Endothelial cell of umbilical vein (primary cell): ENCODE results near the gene SCN7A. TPM values are rescaled to one million over a fixed set of nuclear protein-coding genes. Genes with fewer than 3 reads are reported as not detected.

ENCODE experiments used
- BruUV-seq: library from RNA; stranded (reverse); fragments of 400-500 nt; replicated peaks from 2 replicates; lab custom pipeline; 2021; lab: Mats Ljungman, UMichigan
- CTCF ChIA-PET: fragments of 300-600, 350-600 bp; sonication (Branson Sonifier 250); formaldehyde crosslinking; loops from one replicate; lab custom pipeline; 2021; ENCODE audit warnings: antibody characterized with exemption, inconsistent platforms; lab: Charles Lee
- POLR2A ChIA-PET: fragments of 300-600, 350-600 bp; sonication (Branson Sonifier 250); formaldehyde crosslinking; loops from one replicate; lab custom pipeline; 2021; ENCODE audit warnings: antibody characterized with exemption, inconsistent platforms; lab: Charles Lee
- DNase-seq: peaks from one replicate; pipeline ENCODE4 v3.0.0-alpha.2; 2011; ENCODE audit warnings: low read depth, low spot score
- FAIRE-seq: peaks from 2 replicates; lab custom pipeline; 2011; peaks lifted over from hg19 to GRCh38; lab: Jason Lieb, UNC
- H2AFZ ChIP-seq: 2 replicates; pipeline ENCODE4 v1.6.0; 2012; ENCODE audit warnings: low read depth, low read length, control low read depth, inconsistent platforms
- H3K27ac ChIP-seq: 2 replicates; pipeline ENCODE4 v1.5.1; 2011; ENCODE audit warnings: low read depth, mild to moderate bottlenecking, control low read depth, low read length, moderate library complexity; ENCODE audit not compliant: insufficient read depth
- H3K27me3 ChIP-seq, 2 experiments: 2 replicates each; pipeline versions ENCODE4 v1.6.0 to v1.6.1; 2011; ENCODE audit warnings: low read length in 2 of 2, mixed read lengths in 1 of 2; ENCODE audit not compliant: control insufficient read depth in 2 of 2, insufficient read depth in 2 of 2
- H3K36me3 ChIP-seq, 2 experiments: 2 replicates in 1 of 2; 3 replicates in 1 of 2; pipeline ENCODE4 v1.5.1; 2011; ENCODE audit warnings: low read length in 2 of 2, mild to moderate bottlenecking in 1 of 2, moderate library complexity in 1 of 2; ENCODE audit not compliant: control insufficient read depth in 2 of 2, insufficient read depth in 2 of 2; ENCODE audit errors: extremely low read depth in 1 of 2
- H3K4me1 ChIP-seq: 3 replicates; pipeline ENCODE4 v1.5.1; 2011; ENCODE audit warnings: mild to moderate bottlenecking, low read length; ENCODE audit not compliant: control insufficient read depth, insufficient read depth; ENCODE audit errors: extremely low read depth
- H3K4me2 ChIP-seq: 2 replicates; pipeline ENCODE4 v1.6.1; 2011; ENCODE audit warnings: low read length, control low read depth, mixed read lengths; ENCODE audit not compliant: insufficient read depth
- H3K4me3 ChIP-seq, 3 experiments: fragments of 200-600 bp in 1 of 3; sonication (generic), shearing (Covaris generic) in 1 of 3; replicated peaks in 1 of 3; 2 replicates each; pipeline ENCODE4 v1.5.1; 2011 to 2016; ENCODE audit warnings: control low read depth in 3 of 3, low read length in 3 of 3, mild to moderate bottlenecking in 2 of 3, inconsistent platforms in 1 of 3, low read depth in 1 of 3, moderate library complexity in 1 of 3; ENCODE audit not compliant: insufficient read depth in 1 of 3
- H3K79me2 ChIP-seq: 2 replicates; pipeline ENCODE4 v1.6.0; 2012; ENCODE audit warnings: low read length, inconsistent platforms; ENCODE audit not compliant: control insufficient read depth, insufficient read depth
- H3K9ac ChIP-seq: replicated peaks from 2 replicates; pipeline ENCODE3; 2011; ENCODE audit warnings: low read length, control low read depth; ENCODE audit not compliant: insufficient read depth; ENCODE audit errors: extremely low read depth
- H3K9me1 ChIP-seq: replicated peaks from 3 replicates; pipeline ENCODE4 v1.6.0; 2011; ENCODE audit warnings: mild to moderate bottlenecking, low read length; ENCODE audit not compliant: control insufficient read depth, insufficient read depth; ENCODE audit errors: extremely low read depth
- H3K9me3 ChIP-seq: replicated peaks from 2 replicates; pipeline ENCODE4 v1.5.1; 2012; ENCODE audit warnings: low read length, inconsistent platforms; ENCODE audit not compliant: control insufficient read depth, insufficient read depth
- H4K20me1 ChIP-seq: replicated peaks from 2 replicates; pipeline ENCODE3; 2011; ENCODE audit warnings: mild to moderate bottlenecking, low read length; ENCODE audit not compliant: control insufficient read depth, insufficient read depth; ENCODE audit errors: extremely low read depth
- CTCF ChIP-seq, 2 donors: IDR thresholded peaks; 1 replicate in 1 of 2; 2 replicates in 1 of 2; pipeline ENCODE4 v1.5.1; 2011; ENCODE audit warnings: low read length in 2 of 2, mild to moderate bottlenecking in 2 of 2, moderate library complexity in 2 of 2, control low read depth in 1 of 2, inconsistent platforms in 1 of 2, low read depth in 1 of 2; ENCODE audit not compliant: insufficient read depth in 1 of 2; ENCODE audit errors: extremely low read depth in 1 of 2
- EZH2 ChIP-seq: IDR thresholded peaks from 2 replicates; pipeline ENCODE4 v1.6.1; 2012; ENCODE audit warnings: borderline replicate concordance, low read depth, mild to moderate bottlenecking, moderate library complexity, low read length, inconsistent platforms; ENCODE audit not compliant: severe bottlenecking
- FOS ChIP-seq: IDR thresholded peaks from 2 replicates; pipeline ENCODE4 v1.6.1; 2011; ENCODE audit warnings: mild to moderate bottlenecking, low read length, moderate library complexity, borderline replicate concordance; ENCODE audit not compliant: insufficient read depth
- GATA2 ChIP-seq: IDR thresholded peaks from 2 replicates; pipeline ENCODE4 v1.7.0; 2011; ENCODE audit warnings: low read depth, mild to moderate bottlenecking, moderate library complexity, mixed read lengths, low read length; ENCODE audit not compliant: insufficient read length, insufficient read depth
- JUN ChIP-seq: IDR thresholded peaks from 2 replicates; pipeline ENCODE4 v1.6.1; 2011; ENCODE audit warnings: borderline replicate concordance, low read depth; ENCODE audit not compliant: insufficient read length, insufficient read depth
- MAX ChIP-seq: IDR thresholded peaks from 2 replicates; pipeline ENCODE4 v1.6.1; 2011; ENCODE audit not compliant: insufficient read depth, insufficient read length
- MYC ChIP-seq: IDR thresholded peaks from one replicate; pipeline ENCODE4 v1.6.1; 2011; ENCODE audit warnings: mild to moderate bottlenecking, low read depth, low read length
- POLR2A ChIP-seq: IDR thresholded peaks from 2 replicates; pipeline ENCODE4 v1.6.1; 2012; ENCODE audit warnings: low read depth, mild to moderate bottlenecking, control low read depth, low read length
- POLR2AphosphoS5 ChIP-seq: IDR thresholded peaks from 2 replicates; pipeline ENCODE4 v1.6.1; 2012; ENCODE audit warnings: low read depth, mild to moderate bottlenecking, control low read depth, low read length, moderate library complexity; ENCODE audit not compliant: insufficient read depth
- dilution Hi-C: fragments of 300-500 bp; cut with MboI; formaldehyde crosslinking; loops from one replicate; pipeline ENCODE4 v1.15.0; 2019; ENCODE audit warnings: low sequenced_read_pairs; ENCODE audit not compliant: extremely low pct_ligation_motif_present
- intact Hi-C: fragments of 100-400 bp; cut with micrococcal nuclease; formaldehyde crosslinking; loops from one replicate; pipeline ENCODE4 v1.10.0; 2022
- polyA plus RNA-seq, 4 experiments: library from polyadenylated mRNA; depleted of rRNA in 3 of 4; stranded (reverse) in 3 of 4; unstranded in 1 of 4; fragments of >200 nt; gene quantifications; 2 replicates each; pipeline versions ENCODE4 v1.2.1 to v1.2.3, GENCODE V29; 2011 to 2012; ENCODE audit warnings: missing spikeins in 1 of 4
- total RNA-seq: library from RNA; stranded (reverse); gene quantifications from 2 replicates; pipeline ENCODE4 v1.2.3, GENCODE V29; 2021

Gene SCN7A
- total and polyA plus RNA-seq, 2 donors (not counting 3 experiments of a cell fraction or from before 2014, with no cell fraction given) = not detected

DNA sequence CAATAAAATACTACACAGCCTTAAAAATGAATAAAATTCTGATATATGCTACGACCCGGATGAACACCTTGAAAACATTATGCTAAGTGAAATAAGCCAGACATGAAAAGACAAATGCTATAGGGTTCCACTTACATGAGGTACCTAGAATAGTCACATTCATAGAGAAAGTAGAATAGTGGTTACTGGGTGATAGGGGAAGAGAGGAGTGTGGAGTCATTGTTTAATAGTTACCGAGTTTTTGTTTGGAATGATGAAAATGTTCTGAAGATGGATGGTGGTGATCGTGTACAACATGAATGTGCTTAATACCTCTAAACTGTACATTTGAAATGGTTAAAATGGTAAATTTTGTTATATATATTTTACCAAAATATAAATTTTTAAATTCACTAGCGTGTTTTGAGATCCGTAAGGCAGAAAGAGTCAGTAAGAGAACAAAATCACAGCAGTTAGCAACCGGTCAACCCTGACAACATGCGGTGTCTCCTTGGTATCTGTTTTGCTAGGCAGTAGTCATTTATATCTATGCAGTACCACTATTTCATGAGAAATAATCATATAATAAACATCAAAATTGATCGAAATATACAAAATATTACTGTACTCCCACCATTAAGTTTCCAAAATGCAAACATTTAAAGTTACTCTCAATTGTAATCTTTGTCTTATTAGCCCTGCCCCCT, 129.4 kb downstream of the SCN7A start:
- Histone ChIP-seq H3K9me1 (no peaks in the 10 kb centered on the region), H4K20me1 (no peaks in the 10 kb centered on the region), H3K4me2 (no peak overlapping the region), H3K9ac (no peak overlapping the region), H3K4me1 (no peaks in the 10 kb centered on the region), H3K36me3 (no peaks in the 10 kb centered on the region), H3K27ac (no peak overlapping the region), H3K9me3 (no peaks in the 10 kb centered on the region), H3K4me3 (no peak overlapping the region), H2AFZ (no peak overlapping the region), H3K27me3 (no peaks in the 10 kb centered on the region), H3K79me2 (no peaks in the 10 kb centered on the region)
- POLR2A ChIA-PET = no interaction called here
- CTCF ChIA-PET = no interaction called here
- dilution Hi-C loops (no loop called here), intact Hi-C loops (loop anchor here (5.0 kb wide), 1 partner anchor 182 kb away; no protein-coding TSS in a partner anchor)
- FAIRE-seq = no peak
- BruUV-seq = no TSS peak
- no peak for TF ChIP-seq MYC
- no peak for TF ChIP-seq GATA2
- no peak for TF ChIP-seq POLR2A
- TF ChIP-seq FOS = no peak
- TF ChIP-seq JUN = no peak
- TF ChIP-seq MAX = no peak
- no peak for TF ChIP-seq EZH2
- TF ChIP-seq POLR2AphosphoS5 = no peak
- TF ChIP-seq CTCF (IDR thresholded peaks at IDR 0.05; ENCODE audit: extremely low read depth in 1 of 2, insufficient read depth in 1 of 2, low read depth in 1 of 2, low read length in 2 of 2) = no peak
- no peak for DNase-seq
